Epithelial cell of proximal tubule (primary cell): ENCODE measurements around the gene ARID3B. TPM values are rescaled to one million over a fixed set of nuclear protein-coding genes. Genes with fewer than 3 reads are reported as not detected.

ENCODE experiments used
- DNase-seq: peaks from one replicate; pipeline ENCODE4 v3.0.0-alpha.2; 2011; ENCODE audit warnings: low read depth
- H3K4me3 ChIP-seq: 2 replicates; pipeline ENCODE4 v1.5.1; 2011; ENCODE audit warnings: low read depth, mild to moderate bottlenecking, low read length
- CTCF ChIP-seq: conservative IDR thresholded peaks from 2 replicates; pipeline ENCODE4 v1.5.1; 2012; ENCODE audit warnings: low read depth, mild to moderate bottlenecking, low read length
- total RNA-seq: library from RNA; depleted of rRNA; stranded (reverse); fragments of >200 nt; gene quantifications from 2 replicates; pipeline ENCODE4 v1.2.3, GENCODE V29; 2015

ARID3B gene
- total RNA-seq, 1 donor from 2014 or later = 22.4 TPM

- no peak for TF ChIP-seq CTCF
- no peak overlapping the region for H3K4me3 ChIP-seq
- no peak for DNase-seq
These were observed 100.1 kb downstream of the ARID3B start for GRCh38 chr15:74641151-74641550.

- DNase-seq = no peak
- H3K4me3 ChIP-seq = no peak overlapping the region
- TF ChIP-seq CTCF = no peak
These were observed 101.3 kb downstream of the ARID3B start for GRCh38 chr15:74642348-74642733.

GRCh38 chr15:74642734-74643664, 102.0 kb downstream of the ARID3B start:
- TF ChIP-seq CTCF = no peak
- no peak for DNase-seq
- H3K4me3 ChIP-seq = no peak overlapping the region

- H3K4me3 ChIP-seq = no peak overlapping the region
- DNase-seq = no peak
- no peak for TF ChIP-seq CTCF
These were observed 102.7 kb downstream of the ARID3B start for GRCh38 chr15:74643665-74644204.

GRCh38 chr15:74646480-74646879, 105.5 kb downstream of the ARID3B start:
- no peak for TF ChIP-seq CTCF
- no peak for DNase-seq

More at GRCh38 chr15:74646480-74646879, 105.5 kb downstream of the ARID3B start:
- H3K4me3 ChIP-seq = no peak overlapping the region

Other genes with a start within 250 kb of the ARID3B start
- 0.87 and 2.6 TPM in 2 replicates for gene CYP11A1, start 173.6 kb upstream of the ARID3B start, total RNA-seq
- 112 and 113 TPM in 2 replicates for gene SEMA7A, start 107.3 kb upstream of the ARID3B start, total RNA-seq
- 57.8 and 67.9 TPM in 2 replicates for gene UBL7, start 80.1 kb upstream of the ARID3B start, total RNA-seq
- gene CLK3, start 74.6 kb downstream of the ARID3B start, total RNA-seq = 82.6 and 102 TPM in 2 replicates
- 11.0 and 12.8 TPM in 2 replicates for gene EDC3, start 154.8 kb downstream of the ARID3B start, total RNA-seq
- 0.14 and 0.52 TPM in 2 replicates for gene CYP1A1, start 184.3 kb downstream of the ARID3B start, total RNA-seq
- not detected in 2 replicates for gene CYP1A2, start 207.6 kb downstream of the ARID3B start, total RNA-seq
- 28.4 and 35.2 TPM in 2 replicates for gene CSK, start 240.9 kb downstream of the ARID3B start, total RNA-seq